GM12875 (cell line): ENCODE data around the gene CDH13.

Experiments
- H3K4me3 ChIP-seq: one replicate; pipeline ENCODE4 v1.5.1; 2011; ENCODE audit warnings: low read depth, low read length, control low read depth
- CTCF ChIP-seq: IDR thresholded peaks from 2 replicates; pipeline ENCODE4 v1.5.1; 2011; ENCODE audit warnings: low read depth, mild to moderate bottlenecking, control low read depth, inconsistent platforms, low read length, moderate library complexity, borderline replicate concordance; ENCODE audit not compliant: insufficient read depth

CDH13 gene

GRCh38 chr16:82587289-82587688 is 39.5 kb upstream of the CDH13 start:
- TF ChIP-seq CTCF, result no peak

GRCh38 chr16:82589407-82589806 is 37.4 kb upstream of the CDH13 start:
- H3K4me3 ChIP-seq, result no peak overlapping the region
- no peak for TF ChIP-seq CTCF

More at GRCh38 chr16:82587289-82587688, 39.5 kb upstream of the CDH13 start:
- H3K4me3 ChIP-seq, result no peak overlapping the region

- no peak for TF ChIP-seq CTCF
- H3K4me3 ChIP-seq, result no peak overlapping the region
Observed at GRCh38 chr16:82594114-82594513, 32.7 kb upstream of the CDH13 start.

- H3K4me3 ChIP-seq, result no peak overlapping the region
- no peak for TF ChIP-seq CTCF
Observed at GRCh38 chr16:82598771-82599170, 28.0 kb upstream of the CDH13 start.

GRCh38 chr16:82601989-82602640 is 24.7 kb upstream of the CDH13 start:
- TF ChIP-seq CTCF, result no peak
- no peak overlapping the region for H3K4me3 ChIP-seq

GRCh38 chr16:82603784-82604411 is 22.9 kb upstream of the CDH13 start:
- peak; percentile 36; the same call in 1 of the 2 replicates for TF ChIP-seq CTCF
- no peak overlapping the region for H3K4me3 ChIP-seq

GRCh38 chr16:82605076-82605475 is 21.7 kb upstream of the CDH13 start:
- no peak for TF ChIP-seq CTCF
- no peak overlapping the region for H3K4me3 ChIP-seq
